H9 (cell line): ENCODE data around the gene PREB. TPM values are rescaled to one million over a fixed set of nuclear protein-coding genes. Genes with fewer than 3 reads are reported as not detected.

Source experiments
- DNase-seq: peaks from one replicate; pipeline ENCODE4 v3.0.0-alpha.2; 2017
- H2AFZ ChIP-seq: one replicate; pipeline ENCODE4 v1.6.1; 2013; ENCODE audit warnings: mild to moderate bottlenecking, low read length, control low read depth, moderate library complexity
- H2AK5ac ChIP-seq: 2 replicates; pipeline ENCODE4 v1.6.1; 2013; ENCODE audit warnings: low read length, control low read depth, mixed read lengths; ENCODE audit not compliant: insufficient read length
- H2BK120ac ChIP-seq: one replicate; pipeline ENCODE4 v1.6.1; 2013; ENCODE audit warnings: low read depth, mild to moderate bottlenecking, low read length, control low read depth, inconsistent platforms; ENCODE audit not compliant: poor library complexity, severe bottlenecking
- H2BK12ac ChIP-seq: 2 replicates; pipeline ENCODE4 v1.6.1; 2013; ENCODE audit warnings: low read length, control low read depth, mixed read lengths, low read depth; ENCODE audit not compliant: insufficient read length
- H2BK15ac ChIP-seq: 2 replicates; pipeline ENCODE4 v1.6.1; 2013; ENCODE audit warnings: low read depth, low read length, control low read depth
- H2BK20ac ChIP-seq: one replicate; pipeline ENCODE4 v1.6.1; 2013; ENCODE audit warnings: low read depth, mild to moderate bottlenecking, low read length, control low read depth, inconsistent platforms; ENCODE audit not compliant: poor library complexity, severe bottlenecking
- H2BK5ac ChIP-seq: 2 replicates; pipeline ENCODE4 v1.6.1; 2013; ENCODE audit warnings: low read length, control low read depth, mixed read lengths; ENCODE audit not compliant: insufficient read length
- H3K14ac ChIP-seq: 2 replicates; pipeline ENCODE4 v1.6.1; 2013; ENCODE audit warnings: low read length, control low read depth; ENCODE audit not compliant: insufficient read depth
- H3K18ac ChIP-seq: 2 replicates; pipeline ENCODE4 v1.6.1; 2013; ENCODE audit warnings: low read depth, mild to moderate bottlenecking, mixed read lengths, low read length, control low read depth; ENCODE audit not compliant: insufficient read length
- H3K23ac ChIP-seq: 2 replicates; pipeline ENCODE4 v1.6.1; 2013; ENCODE audit warnings: low read length, control low read depth, mixed read lengths, low read depth; ENCODE audit not compliant: insufficient read length
- H3K23me2 ChIP-seq: 2 replicates; pipeline ENCODE4 v1.6.1; 2013; ENCODE audit warnings: low read depth, mild to moderate bottlenecking, mixed read lengths, low read length, control low read depth; ENCODE audit not compliant: insufficient read length, poor library complexity, severe bottlenecking
- H3K27ac ChIP-seq: 2 replicates; pipeline ENCODE4 v1.5.1; 2013; ENCODE audit warnings: low read length, control low read depth, mixed read lengths, low read depth; ENCODE audit not compliant: insufficient read length
- H3K27me3 ChIP-seq: 2 replicates; pipeline ENCODE4 v1.6.1; 2013; ENCODE audit warnings: low read length, control low read depth, inconsistent platforms; ENCODE audit not compliant: insufficient read depth
- H3K4ac ChIP-seq: 2 replicates; pipeline ENCODE4 v1.6.1; 2013; ENCODE audit warnings: low read depth, mild to moderate bottlenecking, control low read depth, inconsistent platforms, low read length, moderate library complexity
- H3K4me1 ChIP-seq: 2 replicates; pipeline ENCODE4 v1.6.1; 2013; ENCODE audit warnings: low read length, control low read depth, inconsistent platforms; ENCODE audit not compliant: insufficient read depth
- H3K4me2 ChIP-seq: 2 replicates; pipeline ENCODE4 v1.6.1; 2013; ENCODE audit warnings: low read length, control low read depth, mixed read lengths; ENCODE audit not compliant: insufficient read length, insufficient read depth
- H3K56ac ChIP-seq: 2 replicates; pipeline ENCODE4 v1.6.1; 2013; ENCODE audit warnings: low read depth, mild to moderate bottlenecking, mixed read lengths, low read length, control low read depth; ENCODE audit not compliant: insufficient read length
- H3K79me1 ChIP-seq: 2 replicates; pipeline ENCODE4 v1.6.1; 2013; ENCODE audit warnings: low read depth, mild to moderate bottlenecking, moderate library complexity, low read length, control low read depth, inconsistent platforms; ENCODE audit not compliant: insufficient read depth, poor library complexity, severe bottlenecking
- H3K79me2 ChIP-seq: 2 replicates; pipeline ENCODE4 v1.6.1; 2013; ENCODE audit warnings: low read length, control low read depth, inconsistent platforms; ENCODE audit not compliant: insufficient read depth
- H3K9ac ChIP-seq: 2 replicates; pipeline ENCODE4 v1.6.1; 2013; ENCODE audit warnings: low read length, control low read depth, mixed read lengths; ENCODE audit not compliant: insufficient read length; ENCODE audit errors: extremely low read depth
- H3K9me3 ChIP-seq: one replicate; pipeline ENCODE4 v1.6.1; 2013; ENCODE audit warnings: low read depth, low read length, inconsistent platforms; ENCODE audit not compliant: control insufficient read depth
- H3T11ph ChIP-seq: one replicate; pipeline ENCODE4 v1.6.1; 2013; ENCODE audit warnings: mild to moderate bottlenecking, low read length, control low read depth, inconsistent platforms
- H4K20me1 ChIP-seq: one replicate; pipeline ENCODE4 v1.6.1; 2013; ENCODE audit not compliant: control insufficient read depth, insufficient read length, insufficient read depth
- H4K5ac ChIP-seq: 2 replicates; pipeline ENCODE4 v1.6.1; 2013; ENCODE audit warnings: low read depth, mild to moderate bottlenecking, mixed read lengths, low read length, control low read depth; ENCODE audit not compliant: insufficient read length
- H4K8ac ChIP-seq: replicated peaks from 2 replicates; pipeline ENCODE4 v1.6.1; 2013; ENCODE audit warnings: low read length, control low read depth, mixed read lengths, low read depth; ENCODE audit not compliant: insufficient read length
- H4K91ac ChIP-seq: 2 replicates; pipeline ENCODE4 v1.6.1; 2013; ENCODE audit warnings: low read depth, mild to moderate bottlenecking, moderate library complexity, mixed read lengths, low read length, control low read depth; ENCODE audit not compliant: insufficient read length
- H3K27ac Mint-ChIP-seq, 3 experiments: 2 replicates in 2 of 3; 3 replicates in 1 of 3; pipeline ENCODE4 v1.8.0; 2020 to 2021; ENCODE audit warnings: mixed read lengths in 3 of 3, mild to moderate bottlenecking in 1 of 3, moderate library complexity in 1 of 3
- H3K27me3 Mint-ChIP-seq: 2 replicates; pipeline ENCODE4 v1.8.0; 2021; ENCODE audit warnings: low read depth, mild to moderate bottlenecking, moderate library complexity, mixed read lengths
- H3K36me3 Mint-ChIP-seq, 3 experiments: 2 replicates in 2 of 3; 3 replicates in 1 of 3; pipeline ENCODE4 v1.8.0; 2020 to 2021; ENCODE audit warnings: low read depth in 3 of 3, mixed read lengths in 3 of 3; ENCODE audit not compliant: insufficient read depth in 1 of 3
- H3K4me1 Mint-ChIP-seq, 2 experiments: 2 replicates each; pipeline ENCODE4 v1.8.0; 2020; ENCODE audit warnings: mixed read lengths in 2 of 2
- H3K4me3 Mint-ChIP-seq, 2 experiments: 2 replicates in 1 of 2; 3 replicates in 1 of 2; pipeline ENCODE4 v1.8.0; 2020 to 2021; ENCODE audit warnings: mild to moderate bottlenecking in 2 of 2, mixed read lengths in 2 of 2, moderate library complexity in 1 of 2
- H3K9me3 Mint-ChIP-seq, 2 experiments: 2 replicates in 1 of 2; 3 replicates in 1 of 2; pipeline ENCODE4 v1.8.0; 2020; ENCODE audit warnings: mild to moderate bottlenecking in 2 of 2, mixed read lengths in 2 of 2, moderate library complexity in 1 of 2
- WGBS: extraction: QIAGEN DNeasy Blood & Tissue Kit; methylation state at CpG from one replicate; pipeline ENCODE4 v1.1.7; 2013; ENCODE audit warnings: missing lambda C conversion rate, low lambda C conversion rate, mixed read lengths; ENCODE audit not compliant: insufficient read length; ENCODE audit errors: extremely low coverage; 5-methylcytosine and 5-hydroxymethylcytosine counted together
- total RNA-seq: library from RNA; stranded (reverse); gene quantifications from 2 replicates; pipeline ENCODE4 v1.2.1, GENCODE V29; 2021
- TF ChIP-seq, protein P1 (sequence below): fragments of 200-600 bp; sonication (generic); conservative IDR thresholded peaks from 3 replicates; pipeline ENCODE4 v1.8.0; 2021; ENCODE audit warnings: antibody characterized with exemption, mild to moderate bottlenecking

Gene PREB
- total RNA-seq, 1 experiment from 2014 or later: 43.6 TPM

DNA sequence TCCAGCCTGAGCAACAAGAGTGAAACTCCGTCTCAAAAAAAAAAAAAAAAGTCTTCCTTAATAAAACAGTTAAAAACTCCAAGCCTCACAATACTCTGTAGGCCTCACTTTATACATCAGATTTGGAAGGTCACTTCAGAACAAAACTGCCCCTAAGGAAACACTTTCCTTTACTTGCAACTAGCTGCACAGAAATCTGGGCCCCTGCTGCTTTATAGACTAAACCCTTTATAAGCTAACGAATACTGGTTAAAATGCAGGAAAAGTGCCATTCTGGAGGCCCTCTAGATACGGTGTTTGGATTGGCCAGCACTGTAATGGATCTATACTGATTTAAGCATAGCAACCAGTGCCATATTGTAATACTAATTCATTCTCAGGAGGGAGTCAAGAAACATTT is 9.3 kb downstream of the PREB start:
- Histone ChIP-seq H3K18ac (no peak overlapping the region), H3K79me2 (no peaks in the 10 kb centered on the region), H2BK5ac (no peak overlapping the region), H3K56ac (no peak overlapping the region), H4K20me1 (peaks cover 2% of the 10 kb centered on the region), H2AK5ac (no peak overlapping the region), H3T11ph (no peak overlapping the region), H3K4me1 (no peaks in the 10 kb centered on the region; the same call in 1 of the 2 replicates), H3K9me3 (no peaks in the 10 kb centered on the region), H2BK120ac (no peak overlapping the region), H2BK20ac (no peak overlapping the region), H4K91ac (no peak overlapping the region), H2BK12ac (no peak overlapping the region), H3K27ac (no peak overlapping the region), H2AFZ (no peak overlapping the region), H3K23ac (no peak overlapping the region), H4K8ac (no peak overlapping the region), H3K14ac (no peak overlapping the region), H3K9ac (no peak overlapping the region), H2BK15ac (no peak overlapping the region), H3K79me1 (no peaks in the 10 kb centered on the region), H4K5ac (no peak overlapping the region), H3K27me3 (peaks cover 7% of the 10 kb centered on the region; the same call in 1 of the 2 replicates), H3K4ac (no peak overlapping the region), H3K4me2 (no peak overlapping the region), H3K23me2 (peaks cover 4% of the 10 kb centered on the region)
- Mint-ChIP-seq H3K4me1 (peaks cover 7 to 12% of the 10 kb centered on the region in 2 experiments), H3K9me3 (no peaks in the 10 kb centered on the region), H3K27me3 (peaks cover 40% of the 10 kb centered on the region), H3K36me3 (peaks cover 0 to 8% (median 2%) of the 10 kb centered on the region in 3 experiments; a peak in 4 of 7 replicates), H3K4me3 (0 out of 5 replicates have a peak overlapping the region, but pooled peaks of 1 of the 2 experiments have one; percentile 17), H3K27ac (no peak overlapping the region)
- DNase-seq: no peak
- WGBS: no CpG with 5 or more reads among the region's 3 CpGs
- TF ChIP-seq, protein P1, sequence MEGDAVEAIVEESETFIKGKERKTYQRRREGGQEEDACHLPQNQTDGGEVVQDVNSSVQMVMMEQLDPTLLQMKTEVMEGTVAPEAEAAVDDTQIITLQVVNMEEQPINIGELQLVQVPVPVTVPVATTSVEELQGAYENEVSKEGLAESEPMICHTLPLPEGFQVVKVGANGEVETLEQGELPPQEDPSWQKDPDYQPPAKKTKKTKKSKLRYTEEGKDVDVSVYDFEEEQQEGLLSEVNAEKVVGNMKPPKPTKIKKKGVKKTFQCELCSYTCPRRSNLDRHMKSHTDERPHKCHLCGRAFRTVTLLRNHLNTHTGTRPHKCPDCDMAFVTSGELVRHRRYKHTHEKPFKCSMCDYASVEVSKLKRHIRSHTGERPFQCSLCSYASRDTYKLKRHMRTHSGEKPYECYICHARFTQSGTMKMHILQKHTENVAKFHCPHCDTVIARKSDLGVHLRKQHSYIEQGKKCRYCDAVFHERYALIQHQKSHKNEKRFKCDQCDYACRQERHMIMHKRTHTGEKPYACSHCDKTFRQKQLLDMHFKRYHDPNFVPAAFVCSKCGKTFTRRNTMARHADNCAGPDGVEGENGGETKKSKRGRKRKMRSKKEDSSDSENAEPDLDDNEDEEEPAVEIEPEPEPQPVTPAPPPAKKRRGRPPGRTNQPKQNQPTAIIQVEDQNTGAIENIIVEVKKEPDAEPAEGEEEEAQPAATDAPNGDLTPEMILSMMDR: no peak
